GM18499 (cell line): ENCODE measurements around the gene NPDC1.
"Not testable (repeated sequence)": the region's sequence is repeated elsewhere in the genome, so short reads cannot be mapped to it uniquely, and the experiment has no call there.

Experiments
- ATAC-seq: cut with Tn5 transposase; IDR thresholded peaks from one replicate; pipeline ENCODE4 v1.9.1; 2021; ENCODE audit warnings: moderate number of reproducible peaks; ENCODE audit not compliant: insufficient read depth, unreplicated experiment

The NPDC1 gene

DNA sequence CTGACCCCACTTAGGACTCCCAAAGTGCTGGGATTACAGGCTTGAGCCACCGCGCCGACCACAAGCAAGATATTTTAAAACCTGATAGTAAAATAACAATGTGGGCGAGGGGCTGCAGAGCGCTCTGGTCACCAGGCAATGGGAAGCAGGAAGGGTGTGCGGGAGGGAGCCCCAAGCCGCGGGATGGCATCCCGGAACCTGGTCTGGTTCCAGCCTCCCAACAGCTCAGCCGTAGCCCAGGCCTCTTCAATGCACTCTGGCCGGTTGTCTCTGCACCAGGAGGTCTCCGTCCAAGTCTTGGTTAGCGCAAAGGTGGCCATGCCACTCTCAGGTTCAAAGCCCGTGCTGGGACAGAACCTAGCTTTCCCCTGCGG lies 30.6 kb upstream of the NPDC1 start:
- ATAC-seq = no peak

DNA sequence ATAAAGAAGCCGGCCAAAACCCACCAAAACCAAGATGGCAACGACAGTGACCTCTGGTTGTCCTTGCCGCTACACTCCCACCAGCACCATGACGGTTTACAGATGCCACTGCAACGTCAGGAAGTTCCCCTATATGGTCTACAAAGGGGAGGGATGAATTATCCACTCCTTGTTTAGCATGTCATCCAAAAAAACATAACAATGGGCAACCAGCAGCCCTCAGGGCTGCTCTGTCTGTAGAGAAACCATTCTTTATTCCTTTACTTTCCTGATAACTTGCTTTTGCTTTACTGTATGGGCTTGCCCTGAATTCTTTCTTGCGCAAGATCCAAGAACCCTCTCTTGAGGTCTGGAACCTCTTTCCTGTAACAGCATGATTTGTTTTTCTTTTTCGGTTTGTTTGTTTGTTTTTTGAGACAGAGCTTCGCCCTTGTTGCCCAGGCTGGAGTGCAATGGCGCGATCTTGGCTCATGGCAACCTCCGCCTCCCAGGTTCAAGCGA lies 29.3 kb upstream of the NPDC1 start:
- ATAC-seq = no peak

DNA sequence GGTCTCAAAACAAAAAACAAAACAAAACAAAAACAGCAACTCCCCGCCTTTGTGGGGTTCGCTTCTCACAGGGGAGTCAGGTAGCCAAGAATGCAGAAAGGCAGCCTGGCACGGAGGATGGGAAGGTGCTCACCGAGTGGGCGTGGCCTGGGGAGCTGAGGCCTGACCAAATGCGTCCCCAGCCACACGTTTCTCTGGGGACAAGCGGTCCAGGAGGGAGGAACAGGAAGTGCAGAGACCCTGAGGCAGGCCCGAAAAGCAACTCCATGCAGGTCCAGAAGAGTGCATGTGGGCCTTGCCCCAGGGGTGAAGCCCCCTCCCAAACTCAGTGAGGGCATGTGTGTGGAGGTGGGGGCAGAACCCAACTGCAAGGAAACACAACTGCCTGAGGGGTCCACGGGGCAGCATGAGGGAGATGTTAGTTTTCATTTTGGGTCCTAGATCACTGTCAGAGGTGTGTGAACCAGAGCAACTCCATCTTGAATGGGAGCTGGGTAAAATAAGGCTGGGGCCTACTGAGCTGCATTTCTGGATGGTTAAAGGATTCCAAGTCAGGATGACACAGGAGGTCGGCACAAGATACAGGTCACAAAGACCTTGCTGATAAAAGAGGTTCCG lies 28.8 kb upstream of the NPDC1 start:
- no peak for ATAC-seq

DNA sequence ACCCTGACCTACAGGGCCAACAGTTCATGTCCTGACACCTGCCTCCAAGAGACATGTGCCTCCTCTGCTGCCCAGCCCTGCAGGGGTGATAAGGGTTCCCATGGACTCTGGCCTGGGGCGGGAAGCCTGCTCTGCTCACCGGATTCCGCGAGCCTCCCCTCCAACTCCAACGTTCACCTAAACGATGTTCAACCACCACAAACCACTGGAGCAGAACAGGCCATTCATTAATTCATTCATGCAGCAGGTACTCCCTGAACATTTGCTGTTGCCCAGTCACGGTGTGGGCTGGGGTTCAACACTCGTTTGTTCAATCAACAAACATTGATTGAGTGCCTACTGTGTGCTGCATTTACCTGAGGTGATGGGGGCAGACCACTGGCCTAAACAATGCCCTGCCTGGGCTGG lies 28.0 kb upstream of the NPDC1 start:
- no peak for ATAC-seq

DNA sequence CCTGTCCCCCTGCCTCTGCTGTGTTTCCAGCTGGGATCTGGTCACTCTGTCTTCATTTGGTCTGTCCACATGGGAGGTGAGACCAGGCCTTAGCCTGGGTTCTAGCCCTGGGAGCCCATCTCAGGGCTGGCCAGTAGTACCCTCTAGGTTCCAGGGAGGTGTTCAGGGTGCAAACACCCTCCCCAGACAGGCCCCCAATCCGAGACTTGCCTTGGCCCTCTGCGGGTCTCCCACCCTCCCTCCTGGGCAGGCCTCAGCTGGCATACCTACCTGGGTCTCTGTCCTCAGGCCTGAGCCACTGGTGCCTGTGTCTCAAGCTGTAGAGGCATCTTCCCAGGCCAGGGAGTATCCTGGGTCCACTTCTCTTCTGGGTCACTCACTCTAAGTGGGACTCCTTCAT lies 25.3 kb upstream of the NPDC1 start:
- no peak for ATAC-seq

DNA sequence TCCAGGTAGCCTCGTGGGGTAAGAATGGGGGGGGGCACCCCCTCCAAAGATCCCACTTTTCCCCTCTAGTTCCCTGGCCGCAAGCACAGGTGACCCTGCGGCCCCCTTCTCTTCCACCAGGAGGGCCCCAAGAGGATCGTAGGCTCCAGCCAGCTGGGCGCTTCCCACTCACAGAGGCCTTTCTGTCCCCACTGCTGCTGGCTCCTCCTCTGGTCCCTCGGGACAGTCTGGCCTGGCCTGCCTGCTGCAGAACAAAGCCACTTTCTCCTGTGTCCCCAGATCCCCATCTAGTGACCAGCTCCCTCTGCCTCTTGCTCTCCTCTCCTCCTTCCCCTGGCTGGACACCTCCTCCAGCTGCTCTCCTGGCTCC lies 24.9 kb upstream of the NPDC1 start:
- no peak for ATAC-seq

DNA sequence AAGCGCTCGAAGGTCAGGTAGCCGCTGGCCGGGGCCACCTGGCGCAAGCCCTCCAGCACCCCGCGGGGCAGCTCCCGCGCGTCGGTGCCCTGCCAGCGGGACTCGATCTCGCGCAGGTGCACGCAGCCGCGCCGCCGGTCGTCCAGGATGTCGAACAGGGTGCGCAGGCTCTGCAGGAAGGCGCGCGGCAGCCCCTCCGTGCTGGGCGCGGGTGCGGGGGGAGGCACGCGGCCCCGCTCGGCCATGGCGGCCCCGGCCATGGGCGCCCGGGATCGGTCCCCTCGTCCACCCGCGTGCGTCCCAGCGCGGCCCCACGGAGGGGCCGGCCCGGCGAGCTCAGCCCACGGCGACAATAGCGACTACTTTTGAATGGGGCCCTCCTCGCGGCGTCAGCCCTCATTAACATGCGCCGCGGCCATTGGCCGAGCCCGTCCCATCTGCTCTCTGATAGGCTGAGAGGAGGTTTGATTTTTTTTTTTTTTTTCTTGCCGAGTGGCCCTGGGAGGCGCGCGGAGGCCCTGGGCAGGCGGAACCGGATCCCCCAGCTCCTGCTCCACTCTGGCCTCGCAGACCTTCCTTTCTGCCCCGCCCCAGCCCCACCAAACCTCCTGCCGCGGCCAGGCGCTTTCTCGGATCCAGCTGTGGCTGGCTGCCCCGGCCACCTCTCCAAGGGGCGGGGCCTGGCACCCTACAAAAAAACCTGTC lies 24.4 kb upstream of the NPDC1 start, which contains the start of gene SAPCD2:
TSS of gene SAPCD2 (minus strand) at position 357 of the 705 bp plus-strand sequence. CDS start at position 260, 97 bp downstream.
- ATAC-seq = peak; percentile 43

DNA sequence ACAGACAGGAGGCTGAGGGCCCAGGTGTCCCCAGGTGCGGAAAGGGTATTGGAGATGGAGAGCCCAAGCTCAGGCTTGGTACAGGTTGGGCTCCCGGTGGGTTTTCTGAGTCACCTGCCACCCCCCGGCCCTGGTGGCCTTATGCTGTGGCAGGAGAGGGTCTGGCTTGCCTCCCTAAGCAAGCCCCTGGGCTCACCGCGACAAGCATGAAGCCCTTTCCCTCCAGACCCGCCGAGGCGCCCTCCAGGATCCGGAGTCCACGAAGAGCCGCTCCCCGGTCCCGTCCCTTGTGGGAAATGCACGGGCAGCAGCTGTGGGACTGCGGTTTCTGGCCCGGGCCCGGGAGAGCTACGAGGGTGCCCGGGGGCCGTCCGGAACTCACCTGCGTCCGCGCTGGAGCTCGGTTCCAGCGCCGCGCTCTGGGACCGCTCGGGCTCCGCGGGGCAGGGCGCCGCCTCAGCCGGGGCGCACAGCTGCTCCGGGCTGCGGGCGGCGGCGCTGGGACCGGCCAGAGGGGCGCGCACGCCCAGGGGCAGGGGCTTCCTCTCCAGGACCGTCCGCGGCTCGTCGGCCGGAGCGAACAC lies 23.6 kb upstream of the NPDC1 start:
- ATAC-seq = no peak

DNA sequence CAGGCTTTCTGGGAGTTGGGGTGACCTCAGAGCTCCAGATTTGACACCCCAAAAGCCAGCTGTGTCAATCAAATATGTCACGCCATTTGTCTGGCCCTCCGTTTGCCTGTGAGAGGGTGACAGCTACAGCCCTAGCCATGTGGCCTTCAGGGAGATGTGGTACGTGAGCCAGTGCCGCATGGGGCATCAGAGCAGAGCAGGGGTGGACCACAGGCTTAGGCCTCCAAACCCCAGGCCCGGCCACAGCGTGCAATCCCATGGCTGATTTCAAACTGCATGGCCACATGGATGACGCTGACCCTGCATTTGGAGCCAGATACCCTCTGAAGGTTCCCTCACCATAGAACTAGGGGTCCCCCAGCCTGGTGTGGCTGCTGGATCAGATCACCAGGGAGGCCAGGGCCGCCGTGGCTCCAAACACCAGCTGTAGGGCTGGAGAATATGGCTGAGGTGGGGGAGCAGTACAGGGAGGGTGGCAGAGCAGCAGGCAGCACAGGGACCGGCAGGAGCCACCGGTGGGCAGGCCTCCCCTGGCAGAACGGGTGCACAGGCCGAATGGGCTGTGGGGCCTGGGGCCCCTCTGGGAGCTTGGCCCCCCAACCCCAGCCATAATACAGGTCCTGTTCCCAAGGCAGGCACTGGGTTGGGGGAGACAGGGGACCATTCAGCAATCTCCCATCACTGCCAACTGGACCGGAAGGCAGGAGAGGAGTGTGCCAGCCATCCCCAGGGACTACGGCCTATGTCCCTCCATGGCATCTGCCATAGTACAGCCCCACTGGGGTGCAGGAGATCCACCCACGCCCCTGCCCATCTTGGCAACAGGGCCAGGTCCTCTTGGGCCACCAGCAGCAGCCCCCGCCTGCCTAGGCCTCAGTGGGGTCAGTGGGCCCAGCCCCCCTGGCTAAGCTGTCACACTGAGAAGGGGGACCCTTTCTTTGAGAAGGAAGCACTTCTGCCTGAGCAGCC lies 22.8 kb upstream of the NPDC1 start:
- ATAC-seq = no peak

DNA sequence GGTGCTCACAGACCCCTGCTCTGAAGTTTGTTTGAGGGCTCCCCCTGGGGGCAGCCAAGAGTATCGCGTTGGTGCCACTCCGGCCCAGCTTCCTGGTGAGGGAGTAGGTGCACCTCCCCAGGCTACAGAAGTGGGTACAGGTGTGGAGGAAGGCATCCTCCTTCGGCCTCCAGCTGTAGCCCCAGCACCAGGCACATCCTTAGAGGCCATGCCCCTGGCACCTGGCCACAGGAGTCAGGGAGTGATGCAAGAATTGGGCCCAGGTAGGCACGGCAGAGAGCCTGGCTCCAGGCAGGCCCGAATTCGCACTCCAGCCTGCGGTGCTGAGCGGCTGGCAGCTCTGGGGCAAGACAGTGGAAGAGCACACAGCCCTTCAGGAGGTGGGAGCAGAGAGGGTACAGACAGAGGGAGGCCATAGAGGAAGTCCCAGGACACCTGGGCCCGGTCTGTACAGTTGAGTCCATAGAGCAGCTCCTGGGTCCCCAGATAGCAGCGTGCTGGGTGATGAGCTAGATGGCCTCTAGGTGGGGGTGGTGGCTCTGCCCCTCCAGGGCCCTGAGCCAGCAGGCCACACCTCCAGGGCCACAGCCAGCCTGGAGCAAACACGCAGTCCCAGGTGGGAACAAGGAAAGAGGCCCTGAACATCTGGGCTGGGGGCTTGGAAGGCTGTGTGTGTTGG lies 22.0 kb upstream of the NPDC1 start:
- no peak for ATAC-seq

DNA sequence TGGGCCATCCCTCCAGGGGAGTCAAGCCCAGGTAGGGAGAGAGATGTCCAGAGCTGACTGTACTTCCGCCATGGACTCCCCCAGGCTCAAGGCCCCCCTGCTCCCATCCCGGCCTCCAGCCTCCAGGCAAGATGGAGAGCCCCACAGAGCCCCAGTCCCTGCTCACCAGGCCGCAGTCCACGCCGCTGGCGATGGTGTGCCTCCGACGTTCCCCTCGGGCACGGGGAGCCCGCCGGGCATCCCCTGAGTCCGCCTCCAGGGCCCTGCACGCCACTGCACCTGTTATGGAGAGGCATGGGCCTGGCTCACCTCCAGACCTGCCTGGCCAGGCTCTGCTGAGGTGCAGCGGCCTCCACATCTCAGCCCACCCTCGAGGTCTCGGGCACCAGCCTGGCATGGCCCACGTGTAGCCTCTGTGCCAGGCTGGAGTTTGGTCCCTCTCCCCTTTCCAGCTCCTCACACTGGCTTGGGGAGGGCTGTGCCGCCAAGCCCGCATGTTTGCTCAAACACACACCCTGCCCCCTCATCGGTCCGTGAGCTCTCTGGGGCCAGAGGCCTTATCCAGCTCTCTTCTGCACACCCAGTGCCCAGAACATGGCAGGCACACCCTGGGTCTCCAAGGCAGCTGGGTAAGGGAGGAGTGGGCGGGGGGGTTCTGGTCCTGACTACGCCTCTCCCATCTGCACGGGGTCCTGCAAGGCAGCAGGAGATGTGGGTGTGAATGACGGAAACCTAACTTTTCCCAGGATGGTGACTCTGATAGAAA lies 20.3 kb upstream of the NPDC1 start:
- no peak for ATAC-seq

DNA sequence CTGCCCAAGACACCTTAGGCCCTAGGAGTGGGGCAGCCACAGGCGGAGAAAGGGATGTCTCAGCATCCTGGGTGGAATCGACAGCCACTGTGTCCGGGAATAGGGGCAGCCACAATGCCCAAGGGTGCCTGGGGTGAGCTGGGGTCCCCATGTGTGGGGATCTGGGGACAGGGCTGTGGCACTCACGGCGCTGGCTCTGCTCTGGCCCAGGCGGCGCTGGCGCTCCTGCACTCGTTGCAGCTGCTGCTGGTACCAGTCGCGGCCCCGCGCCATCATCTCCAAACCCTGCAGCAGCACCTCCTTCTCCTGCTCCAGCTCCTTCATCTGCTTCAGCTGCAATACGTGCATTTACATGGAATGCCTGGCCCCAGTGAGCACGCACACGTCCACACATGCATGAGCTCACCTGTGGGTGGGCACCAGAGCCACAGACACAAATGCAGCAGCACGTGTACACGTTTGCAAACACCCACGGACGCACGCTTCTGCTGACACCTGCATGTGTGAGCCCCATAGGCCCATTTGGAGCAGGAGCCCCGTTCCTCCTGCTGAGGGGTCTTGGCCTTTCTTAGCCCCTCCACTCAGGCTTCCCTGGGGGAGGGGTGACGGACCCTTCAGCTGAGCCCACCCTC lies 19.5 kb upstream of the NPDC1 start:
- ATAC-seq = no peak

DNA sequence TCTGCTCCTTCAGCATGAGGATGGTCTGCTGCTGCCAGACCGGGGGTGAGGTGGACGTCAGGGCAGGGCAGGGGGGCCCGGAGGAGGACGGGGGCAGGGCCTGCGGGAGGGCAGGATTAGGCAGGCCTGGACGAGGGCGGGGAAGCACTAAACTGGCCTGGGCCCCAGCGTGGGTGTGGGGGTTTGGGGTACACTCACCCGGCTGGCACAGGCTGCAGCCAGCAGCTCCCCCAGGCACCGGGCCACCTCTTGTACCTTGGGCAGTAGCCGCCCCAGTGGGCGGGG lies 18.8 kb upstream of the NPDC1 start:
- ATAC-seq = no peak

DNA sequence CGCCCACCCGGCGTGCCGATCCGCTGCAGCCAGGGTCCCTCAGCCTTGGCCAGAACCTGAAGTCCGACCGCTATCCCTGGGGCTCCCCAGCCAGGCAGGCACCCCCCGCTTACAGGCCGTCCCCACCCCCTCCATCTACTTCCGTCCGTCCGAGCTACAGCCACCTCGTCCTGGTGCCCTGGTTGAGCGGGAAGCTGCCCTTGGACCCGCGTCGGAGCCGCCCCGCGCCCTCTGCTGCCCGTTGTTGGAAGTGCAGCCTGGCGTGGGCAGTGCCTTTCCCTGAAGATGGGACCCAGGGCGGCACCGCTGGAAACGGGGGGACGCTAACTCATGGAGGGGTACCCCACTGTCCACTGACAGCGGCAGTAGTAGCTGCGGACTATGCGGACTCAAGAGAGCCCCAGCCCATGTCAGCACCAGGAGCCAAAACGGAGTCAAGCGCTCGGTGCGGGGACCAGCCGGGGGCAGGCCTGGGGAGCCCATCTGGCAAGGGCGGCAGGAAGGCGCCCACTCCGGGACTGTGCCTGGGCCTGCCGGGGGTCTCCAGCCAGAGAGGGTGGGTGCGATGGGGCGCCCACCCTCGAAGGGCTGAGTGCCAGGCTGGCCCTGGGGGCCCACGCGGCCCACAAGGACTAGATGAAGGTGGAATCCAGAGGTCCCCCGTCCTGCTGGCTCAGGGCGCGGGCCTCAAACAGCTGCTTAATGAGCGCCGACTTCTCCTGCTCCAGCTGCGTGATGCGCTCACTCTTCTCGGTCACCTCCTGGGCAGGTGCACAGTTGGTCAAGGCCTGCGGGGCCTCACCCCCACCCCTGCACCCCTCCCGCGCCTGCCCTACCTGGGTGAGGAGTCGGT lies 18.3 kb upstream of the NPDC1 start:
- ATAC-seq = no peak

DNA sequence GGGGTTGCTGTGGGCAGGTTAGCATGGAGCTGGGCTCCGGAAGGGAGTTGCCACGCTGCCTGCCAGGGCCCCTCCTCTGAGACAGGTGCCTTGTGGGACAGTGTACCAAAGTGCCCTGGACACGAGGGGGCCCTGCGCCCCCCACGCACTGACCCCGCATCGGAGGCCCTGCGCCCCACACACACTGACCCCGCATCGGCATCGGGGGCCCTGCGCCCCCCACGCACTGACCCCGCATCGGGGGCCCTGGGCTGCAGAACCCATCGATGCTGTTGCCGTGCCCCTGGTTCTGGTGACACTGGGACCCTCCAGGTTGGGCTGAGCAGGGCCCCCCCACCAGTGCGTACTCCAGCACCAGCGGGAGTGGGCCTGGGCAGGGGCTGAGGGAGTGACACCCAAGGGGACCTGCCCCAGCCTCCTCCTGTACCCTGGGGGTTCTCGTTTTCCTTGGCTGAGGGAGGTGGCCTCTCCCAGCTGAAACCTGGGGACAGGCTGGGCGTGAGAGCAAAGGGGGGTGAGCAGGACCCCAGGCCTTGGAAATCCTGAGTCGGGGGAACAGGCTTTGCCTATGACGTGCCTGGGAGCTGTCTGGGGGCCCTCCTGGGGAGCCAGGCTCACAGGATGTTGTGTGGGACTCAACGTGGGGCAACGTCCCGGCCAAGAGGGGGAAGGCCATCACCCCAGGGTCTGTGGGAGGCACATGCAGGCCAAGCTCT lies 17.5 kb upstream of the NPDC1 start:
- no peak for ATAC-seq

DNA sequence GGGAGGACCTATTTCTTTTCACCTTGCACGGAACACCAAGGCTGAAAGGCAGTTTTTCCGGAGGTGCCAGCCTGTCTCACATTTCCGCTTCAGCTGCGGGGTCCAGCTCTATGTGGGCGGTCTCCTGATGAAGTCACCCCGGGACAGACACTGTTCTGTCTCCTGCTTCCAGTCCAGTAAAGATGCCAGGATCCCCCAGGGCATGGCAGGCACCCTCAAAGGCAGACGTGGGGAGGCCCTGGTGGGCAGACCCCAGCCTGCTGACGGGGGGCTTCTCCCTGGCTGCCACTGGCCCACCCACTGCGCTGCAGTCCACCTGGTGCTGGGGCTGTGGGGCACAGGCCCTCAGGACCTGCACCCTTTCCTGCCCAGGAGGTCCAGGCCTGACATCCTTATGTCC lies 16.8 kb upstream of the NPDC1 start:
- ATAC-seq = not testable (repeated sequence)

DNA sequence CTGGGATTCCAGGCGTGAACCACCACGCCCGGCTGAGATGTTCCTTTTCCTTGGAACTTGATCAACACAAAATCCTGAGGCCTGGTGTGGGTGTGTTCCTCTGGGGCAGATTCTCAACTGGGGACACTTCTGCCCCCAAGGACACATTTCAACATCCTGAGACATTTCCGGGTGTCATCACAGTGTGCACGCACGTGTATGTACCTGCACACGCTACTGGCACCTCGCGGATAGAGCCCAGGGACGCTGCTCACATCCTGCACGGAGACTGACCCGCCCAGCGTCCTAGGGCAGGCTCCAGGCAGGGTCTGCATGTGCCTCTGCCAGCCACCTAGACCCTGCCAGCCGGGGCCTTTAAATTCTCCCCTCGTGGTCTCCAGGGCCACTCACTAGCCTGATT lies 16.4 kb upstream of the NPDC1 start:
- no peak for ATAC-seq
